ENCODE measurements around the gene BLM.

GRCh38 chr15:90743407-90743806 is 26.3 kb downstream of the BLM start:
- TF ChIP-seq POLR2A (IDR thresholded peaks at IDR 0.05): no peak
- TF ChIP-seq, protein P1, sequence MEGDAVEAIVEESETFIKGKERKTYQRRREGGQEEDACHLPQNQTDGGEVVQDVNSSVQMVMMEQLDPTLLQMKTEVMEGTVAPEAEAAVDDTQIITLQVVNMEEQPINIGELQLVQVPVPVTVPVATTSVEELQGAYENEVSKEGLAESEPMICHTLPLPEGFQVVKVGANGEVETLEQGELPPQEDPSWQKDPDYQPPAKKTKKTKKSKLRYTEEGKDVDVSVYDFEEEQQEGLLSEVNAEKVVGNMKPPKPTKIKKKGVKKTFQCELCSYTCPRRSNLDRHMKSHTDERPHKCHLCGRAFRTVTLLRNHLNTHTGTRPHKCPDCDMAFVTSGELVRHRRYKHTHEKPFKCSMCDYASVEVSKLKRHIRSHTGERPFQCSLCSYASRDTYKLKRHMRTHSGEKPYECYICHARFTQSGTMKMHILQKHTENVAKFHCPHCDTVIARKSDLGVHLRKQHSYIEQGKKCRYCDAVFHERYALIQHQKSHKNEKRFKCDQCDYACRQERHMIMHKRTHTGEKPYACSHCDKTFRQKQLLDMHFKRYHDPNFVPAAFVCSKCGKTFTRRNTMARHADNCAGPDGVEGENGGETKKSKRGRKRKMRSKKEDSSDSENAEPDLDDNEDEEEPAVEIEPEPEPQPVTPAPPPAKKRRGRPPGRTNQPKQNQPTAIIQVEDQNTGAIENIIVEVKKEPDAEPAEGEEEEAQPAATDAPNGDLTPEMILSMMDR (IDR thresholded peaks at IDR 0.05): no peak
- no peak for TF ChIP-seq POLR2AphosphoS5 (IDR thresholded peaks at IDR 0.05)

Measured in breast epithelium (tissue), 3 donors.